Activated CD4-positive, alpha-beta T cell treated with anti-CD3 and anti-CD28 coated beads, Interleukin-2, amount 50 U/mL, for 1 hour (primary cell): ENCODE results near the gene ISCA2.
A peak's percentile ranks its signal among the peaks of the same experiment; 100 is the strongest.
"Not testable (repeated sequence)": the region's sequence is repeated elsewhere in the genome, so short reads cannot be mapped to it uniquely, and the experiment has no call there.

Experiments used
- DNase-seq: peaks from one replicate; pipeline ENCODE4 v3.0.0-alpha.2; 2020

Gene ISCA2

GRCh38 chr14:74493343-74494261 is at the start of gene ISCA2:
Gene ISCA2 (plus strand): TSS chr14:74493765. CDS start chr14:74493775, 10 bp downstream.
- peak; percentile 100 for DNase-seq

- no peak for DNase-seq
These were observed 48.7 kb upstream of the ISCA2 start for GRCh38 chr14:74444866-74445265.

- DNase-seq, result not testable (repeated sequence)
These were observed 39.2 kb upstream of the ISCA2 start for GRCh38 chr14:74454397-74454796.

GRCh38 chr14:74456684-74457564 is 36.6 kb upstream of the ISCA2 start:
- no peak for DNase-seq

- no peak for DNase-seq
These were observed 36.0 kb upstream of the ISCA2 start for GRCh38 chr14:74457565-74457895.

- peak; percentile 17 for DNase-seq
These were observed 34.1 kb upstream of the ISCA2 start for GRCh38 chr14:74459289-74459946.

- DNase-seq, result no peak
These were observed 33.6 kb upstream of the ISCA2 start for GRCh38 chr14:74459976-74460375.

GRCh38 chr14:74462993-74463392 is 30.6 kb upstream of the ISCA2 start:
- no peak for DNase-seq

GRCh38 chr14:74463697-74464096 is 29.9 kb upstream of the ISCA2 start:
- no peak for DNase-seq

- no peak for DNase-seq
These were observed 28.8 kb upstream of the ISCA2 start for GRCh38 chr14:74464785-74465184.

GRCh38 chr14:74465335-74465734 is 28.2 kb upstream of the ISCA2 start:
- DNase-seq, result no peak

- DNase-seq, result no peak
These were observed 25.1 kb upstream of the ISCA2 start for GRCh38 chr14:74468513-74468912.

GRCh38 chr14:74469548-74470518 is 23.7 kb upstream of the ISCA2 start:
- no peak for DNase-seq

GRCh38 chr14:74472601-74473000 is 21.0 kb upstream of the ISCA2 start:
- DNase-seq, result no peak

- DNase-seq, result no peak
These were observed 19.2 kb upstream of the ISCA2 start for GRCh38 chr14:74474376-74474775.

- no peak for DNase-seq
These were observed 17.9 kb upstream of the ISCA2 start for GRCh38 chr14:74475678-74476077.

GRCh38 chr14:74476107-74476506 is 17.5 kb upstream of the ISCA2 start:
- no peak for DNase-seq

GRCh38 chr14:74476607-74477006 is 17.0 kb upstream of the ISCA2 start:
- no peak for DNase-seq

- no peak for DNase-seq
These were observed 14.4 kb upstream of the ISCA2 start for GRCh38 chr14:74478996-74479635.

GRCh38 chr14:74480046-74480445 is 13.5 kb upstream of the ISCA2 start:
- DNase-seq, result no peak

- DNase-seq, result no peak
These were observed 11.0 kb upstream of the ISCA2 start for GRCh38 chr14:74482571-74482970.

- DNase-seq, result no peak
These were observed 10.2 kb upstream of the ISCA2 start for GRCh38 chr14:74483321-74483720.
